ENCODE data around the gene MRNIP.

Gene MRNIP

DNA sequence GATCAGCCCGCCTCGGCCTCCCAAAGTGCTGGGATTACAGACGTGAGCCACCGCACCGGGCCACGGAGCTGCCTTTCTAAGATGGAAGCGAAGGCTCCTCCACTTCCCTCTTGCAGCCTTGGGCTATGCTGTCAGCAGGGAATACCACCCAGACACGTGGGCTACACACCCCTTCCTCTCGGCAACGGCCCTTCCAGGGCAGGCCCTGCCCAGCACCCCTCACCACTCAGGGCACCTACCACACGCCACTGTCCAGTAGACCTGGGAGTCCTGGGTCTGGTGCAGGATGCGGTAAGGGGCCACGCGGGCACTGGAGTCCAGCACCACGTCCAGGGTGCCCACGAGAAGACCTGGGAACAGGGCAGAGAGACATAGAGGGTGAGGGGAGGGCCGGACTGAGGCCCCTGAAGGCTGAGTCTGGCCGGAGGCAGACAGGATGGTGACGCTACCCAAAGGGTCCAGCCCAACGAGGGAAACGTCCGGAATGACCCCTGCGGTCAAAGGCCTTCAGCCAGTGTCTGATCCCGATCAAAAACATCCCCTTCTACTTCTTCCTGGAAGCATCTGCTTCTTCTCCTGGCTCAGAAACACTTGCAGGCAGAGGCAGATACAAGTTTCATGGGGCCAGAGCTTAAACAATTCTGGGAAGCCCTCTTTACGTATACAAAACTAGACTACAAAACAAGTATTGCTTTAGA lies 46.0 kb upstream of the MRNIP start:
- DNase-seq (ENCODE audit: low spot score): no peak
- ChIA-PET POLR2A (ENCODE audit: low non-redundant PET) (no interaction called here), CTCF (interaction anchor here (0.6 to 0.7 kb wide), 2 partner anchors 186 to 566 kb away, joined by 3 read pairs; no protein-coding TSS in a partner anchor)
- TF ChIP-seq, protein P1, sequence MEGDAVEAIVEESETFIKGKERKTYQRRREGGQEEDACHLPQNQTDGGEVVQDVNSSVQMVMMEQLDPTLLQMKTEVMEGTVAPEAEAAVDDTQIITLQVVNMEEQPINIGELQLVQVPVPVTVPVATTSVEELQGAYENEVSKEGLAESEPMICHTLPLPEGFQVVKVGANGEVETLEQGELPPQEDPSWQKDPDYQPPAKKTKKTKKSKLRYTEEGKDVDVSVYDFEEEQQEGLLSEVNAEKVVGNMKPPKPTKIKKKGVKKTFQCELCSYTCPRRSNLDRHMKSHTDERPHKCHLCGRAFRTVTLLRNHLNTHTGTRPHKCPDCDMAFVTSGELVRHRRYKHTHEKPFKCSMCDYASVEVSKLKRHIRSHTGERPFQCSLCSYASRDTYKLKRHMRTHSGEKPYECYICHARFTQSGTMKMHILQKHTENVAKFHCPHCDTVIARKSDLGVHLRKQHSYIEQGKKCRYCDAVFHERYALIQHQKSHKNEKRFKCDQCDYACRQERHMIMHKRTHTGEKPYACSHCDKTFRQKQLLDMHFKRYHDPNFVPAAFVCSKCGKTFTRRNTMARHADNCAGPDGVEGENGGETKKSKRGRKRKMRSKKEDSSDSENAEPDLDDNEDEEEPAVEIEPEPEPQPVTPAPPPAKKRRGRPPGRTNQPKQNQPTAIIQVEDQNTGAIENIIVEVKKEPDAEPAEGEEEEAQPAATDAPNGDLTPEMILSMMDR (conservative IDR thresholded peaks at IDR 0.05; ENCODE audit: low read depth): no peak
- no peak overlapping the region for H3K27ac ChIP-seq

DNA sequence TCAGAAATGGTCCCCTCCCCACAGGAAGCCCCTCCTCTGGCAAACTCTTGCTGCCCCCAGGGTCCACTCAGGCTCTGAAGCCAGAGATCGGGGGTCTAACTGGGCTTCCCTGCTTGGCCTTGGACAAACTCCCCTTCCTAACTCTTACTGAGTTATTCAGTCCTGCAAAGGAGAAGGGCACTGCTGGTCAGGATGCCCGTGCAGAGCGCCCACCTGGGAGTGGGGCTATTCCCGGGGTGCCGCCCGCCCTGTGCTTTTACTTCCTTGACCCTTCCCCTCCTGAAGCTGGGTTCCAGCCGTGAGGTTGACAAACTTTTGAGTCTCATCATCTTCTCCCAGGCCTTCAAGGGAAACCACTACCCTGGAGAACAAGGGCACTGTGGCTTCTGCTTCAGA lies 44.1 kb upstream of the MRNIP start:
- ChIA-PET POLR2A (ENCODE audit: low non-redundant PET) (no interaction called here), CTCF (no interaction called here)
- peak overlapping the region; percentile 27 for H3K27ac ChIP-seq
- DNase-seq (ENCODE audit: low spot score): no peak
- TF ChIP-seq, protein P1 (conservative IDR thresholded peaks at IDR 0.05; ENCODE audit: low read depth): no peak

DNA sequence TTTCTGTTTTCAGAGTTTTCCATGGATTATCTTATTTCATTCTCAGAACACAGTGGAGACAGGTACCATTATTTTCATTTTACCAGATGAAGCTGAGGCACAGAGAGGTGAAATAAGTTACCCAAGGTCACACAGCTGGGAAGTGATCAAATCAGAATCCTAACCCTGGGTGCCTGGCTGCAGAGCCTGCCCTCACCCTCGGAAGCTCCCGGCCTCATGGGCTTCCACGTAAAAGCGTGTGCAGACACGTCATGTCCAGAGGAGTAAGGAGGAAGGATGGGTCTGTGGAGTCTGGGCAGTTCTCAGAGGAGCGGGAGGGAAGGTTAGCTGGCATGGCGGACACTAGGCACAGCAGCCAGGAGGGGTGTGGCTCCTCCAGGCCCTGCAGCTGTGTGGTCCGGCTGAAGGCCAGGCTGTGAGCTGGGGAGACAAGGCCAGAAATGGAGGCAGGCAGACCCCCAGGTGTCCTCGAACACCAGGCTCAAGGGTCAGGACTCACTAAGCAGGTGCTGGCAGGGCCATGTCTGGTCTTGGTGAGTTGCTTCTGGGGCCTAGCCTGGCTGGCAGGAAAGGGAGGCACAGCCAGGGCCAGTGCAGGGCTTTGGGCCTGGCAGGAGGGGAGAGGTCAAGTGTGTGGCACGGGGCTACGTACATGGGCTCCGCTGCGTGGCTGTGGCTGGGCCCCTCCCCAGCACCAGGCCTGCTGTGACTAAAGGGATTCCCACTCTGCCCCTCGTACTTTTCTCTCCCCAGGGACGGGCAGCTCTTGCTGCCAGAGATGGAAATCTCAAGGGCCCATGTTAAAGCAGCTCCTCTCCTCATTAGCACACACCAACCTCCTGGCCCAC lies 43.5 kb upstream of the MRNIP start:
- no peak for DNase-seq (ENCODE audit: low spot score)
- POLR2A ChIA-PET (ENCODE audit: low non-redundant PET): no interaction called here
- CTCF ChIA-PET: no interaction called here
- TF ChIP-seq, protein P1 (conservative IDR thresholded peaks at IDR 0.05; ENCODE audit: low read depth): no peak
- H3K27ac ChIP-seq: peak overlapping the region; percentile 27

DNA sequence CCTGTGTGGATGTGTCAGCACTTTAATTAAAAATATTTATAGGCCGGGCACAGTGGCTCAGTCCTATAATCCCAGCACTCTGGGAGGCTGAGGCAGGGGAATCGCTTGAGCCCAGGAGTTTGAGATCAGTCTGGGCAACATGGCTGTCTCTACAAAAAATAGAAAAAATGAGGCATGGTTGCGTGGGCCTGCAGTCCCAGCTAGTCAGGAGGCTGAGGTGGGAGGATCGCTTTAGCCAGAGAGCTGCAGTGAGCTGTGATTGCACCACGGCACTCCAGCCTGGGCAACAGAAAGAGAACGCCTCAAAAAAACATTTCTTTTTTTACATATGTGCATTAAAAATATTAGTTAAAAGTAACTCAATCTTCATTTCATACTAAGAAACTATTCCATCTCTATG lies 42.8 kb upstream of the MRNIP start:
- H3K27ac ChIP-seq: no peak overlapping the region
- no peak for DNase-seq (ENCODE audit: low spot score)
- TF ChIP-seq, protein P1 (conservative IDR thresholded peaks at IDR 0.05; ENCODE audit: low read depth): no peak
- ChIA-PET POLR2A (ENCODE audit: low non-redundant PET) (no interaction called here), CTCF (no interaction called here)

DNA sequence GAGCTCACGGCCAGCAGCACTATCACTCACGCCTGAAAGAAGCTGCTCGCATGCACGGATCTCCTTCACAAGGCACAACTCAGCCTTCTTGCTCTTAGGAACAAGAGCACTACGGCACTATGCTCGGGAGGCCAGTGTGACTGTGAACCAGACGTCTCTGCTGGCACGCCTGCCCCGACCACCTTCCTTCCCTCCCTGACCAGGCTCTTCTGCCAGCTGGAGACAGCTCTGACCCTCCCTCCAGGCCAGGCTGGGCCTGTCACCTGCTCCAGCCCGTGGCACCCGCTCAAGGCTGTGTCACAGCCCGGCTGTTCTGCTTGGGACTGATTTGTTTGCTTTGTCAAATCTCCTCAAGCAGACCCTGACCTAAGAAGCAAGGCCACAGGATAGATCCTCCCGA lies 42.1 kb upstream of the MRNIP start:
- no peak overlapping the region for H3K27ac ChIP-seq
- POLR2A ChIA-PET (ENCODE audit: low non-redundant PET): no interaction called here
- TF ChIP-seq, protein P1 (conservative IDR thresholded peaks at IDR 0.05; ENCODE audit: low read depth): no peak
- CTCF ChIA-PET: no interaction called here
- no peak for DNase-seq (ENCODE audit: low spot score)

DNA sequence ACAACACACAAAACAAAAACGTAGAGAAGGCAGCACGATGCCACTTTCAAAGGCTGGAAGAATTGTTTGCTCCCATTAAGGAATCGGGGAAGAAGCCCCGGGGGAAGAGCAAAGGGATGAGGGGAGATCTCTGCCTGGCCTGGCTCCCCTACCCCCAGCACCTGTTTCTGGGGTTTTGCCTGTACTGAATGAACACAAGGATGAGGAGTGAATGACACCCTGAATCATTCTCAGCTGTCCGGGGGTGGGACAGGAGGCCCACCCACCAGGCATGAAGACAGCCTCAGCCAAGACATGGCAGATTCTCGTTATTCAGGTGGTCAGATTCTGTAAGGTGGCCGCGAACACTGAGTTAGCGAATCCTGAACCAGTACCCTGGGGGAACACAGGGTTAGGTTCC lies 41.6 kb upstream of the MRNIP start:
- no peak overlapping the region for H3K27ac ChIP-seq
- no peak for DNase-seq (ENCODE audit: low spot score)
- ChIA-PET POLR2A (ENCODE audit: low non-redundant PET) (no interaction called here), CTCF (no interaction called here)
- TF ChIP-seq, protein P1 (conservative IDR thresholded peaks at IDR 0.05; ENCODE audit: low read depth): no peak

All from RWPE1 (cell line).